GM19397 (cell line): ENCODE results near the gene MIXL1.
"Not testable (repeated sequence)": the region's sequence is repeated elsewhere in the genome, so short reads cannot be mapped to it uniquely, and the experiment has no call there.

Experiments used
- ATAC-seq: cut with Tn5 transposase; IDR thresholded peaks from one replicate; pipeline ENCODE4 v1.9.1; 2021; ENCODE audit warnings: mild to moderate bottlenecking, moderate library complexity; ENCODE audit not compliant: unreplicated experiment

MIXL1 gene

DNA sequence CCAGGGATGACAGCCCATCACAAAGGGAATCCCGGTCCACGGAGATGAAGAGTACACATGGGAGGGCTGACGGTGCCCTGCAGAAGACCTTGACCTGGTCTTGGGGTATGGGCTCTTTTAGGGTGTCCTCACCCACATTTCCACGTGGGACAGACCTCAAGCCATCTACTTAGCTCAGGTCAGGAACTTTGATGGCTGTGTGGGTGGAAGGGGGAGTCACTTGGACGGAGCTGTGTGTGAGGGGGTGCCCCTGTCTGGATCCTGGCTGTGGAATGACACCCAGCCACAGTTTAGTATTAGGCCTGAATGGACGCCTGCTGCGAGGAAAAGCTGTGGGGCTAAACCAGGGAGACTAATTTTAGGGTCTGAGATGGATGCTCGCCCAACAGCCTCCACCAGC, 10.9 kb upstream of the MIXL1 start:
- no peak for ATAC-seq

DNA sequence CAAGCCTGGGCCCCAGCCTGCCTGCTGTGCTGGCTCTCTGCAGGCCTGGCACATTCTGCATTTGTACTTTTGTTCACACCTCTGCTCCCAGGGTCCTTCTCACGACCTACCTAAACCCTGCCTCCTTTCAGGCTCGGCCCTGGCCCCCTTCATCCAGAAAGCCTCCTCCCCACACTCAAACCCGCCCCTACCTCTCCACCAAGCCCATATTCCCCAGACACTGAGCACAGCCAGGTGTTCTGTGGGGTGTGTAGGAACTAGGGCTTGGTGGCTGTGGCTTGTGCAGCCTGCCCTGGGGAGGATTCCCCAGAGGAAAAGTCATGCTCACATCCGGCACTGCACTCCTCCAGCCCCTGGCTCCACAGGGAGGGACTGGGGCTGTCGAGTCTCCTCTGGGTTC, 8.2 kb upstream of the MIXL1 start:
- no peak for ATAC-seq

DNA sequence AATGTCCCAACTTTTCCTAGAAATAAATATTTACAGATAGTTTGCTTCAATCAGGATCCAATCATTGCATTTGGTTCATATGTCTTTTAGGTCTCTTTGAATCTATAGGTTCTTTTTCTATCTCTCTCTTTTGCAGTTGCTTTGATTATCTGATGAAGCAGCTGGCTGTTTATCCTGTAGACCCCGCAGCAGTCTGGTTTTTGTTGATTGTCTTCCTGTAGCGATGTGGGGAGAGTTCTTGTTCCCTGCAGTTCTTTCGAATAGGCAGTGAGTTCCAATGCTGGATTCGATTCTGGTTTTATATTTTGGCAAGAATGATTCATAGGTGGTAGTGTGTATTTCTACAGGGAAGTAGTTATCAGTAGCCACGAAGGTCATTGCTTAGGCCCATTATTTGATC, 7.4 kb upstream of the MIXL1 start:
- ATAC-seq = no peak

DNA sequence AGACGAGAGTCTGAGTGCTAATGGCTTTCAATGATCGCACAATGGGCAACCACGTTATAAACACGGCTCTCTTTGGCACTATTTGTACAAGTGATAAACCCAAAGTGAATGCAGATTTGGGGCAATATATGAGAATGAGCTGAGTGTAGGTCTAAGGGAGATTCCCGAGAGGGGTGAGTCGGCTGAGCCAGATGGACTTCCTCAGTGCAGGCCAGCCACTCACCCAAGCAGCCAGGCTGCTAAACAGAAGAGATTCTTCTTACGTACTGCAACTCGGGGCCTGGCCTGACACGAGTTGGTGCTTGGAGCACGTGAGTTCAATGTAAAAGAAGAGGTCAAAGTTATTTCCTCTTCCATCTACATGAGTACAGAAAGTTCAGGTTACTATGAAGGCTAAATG, 6.2 kb upstream of the MIXL1 start:
- no peak for ATAC-seq

DNA sequence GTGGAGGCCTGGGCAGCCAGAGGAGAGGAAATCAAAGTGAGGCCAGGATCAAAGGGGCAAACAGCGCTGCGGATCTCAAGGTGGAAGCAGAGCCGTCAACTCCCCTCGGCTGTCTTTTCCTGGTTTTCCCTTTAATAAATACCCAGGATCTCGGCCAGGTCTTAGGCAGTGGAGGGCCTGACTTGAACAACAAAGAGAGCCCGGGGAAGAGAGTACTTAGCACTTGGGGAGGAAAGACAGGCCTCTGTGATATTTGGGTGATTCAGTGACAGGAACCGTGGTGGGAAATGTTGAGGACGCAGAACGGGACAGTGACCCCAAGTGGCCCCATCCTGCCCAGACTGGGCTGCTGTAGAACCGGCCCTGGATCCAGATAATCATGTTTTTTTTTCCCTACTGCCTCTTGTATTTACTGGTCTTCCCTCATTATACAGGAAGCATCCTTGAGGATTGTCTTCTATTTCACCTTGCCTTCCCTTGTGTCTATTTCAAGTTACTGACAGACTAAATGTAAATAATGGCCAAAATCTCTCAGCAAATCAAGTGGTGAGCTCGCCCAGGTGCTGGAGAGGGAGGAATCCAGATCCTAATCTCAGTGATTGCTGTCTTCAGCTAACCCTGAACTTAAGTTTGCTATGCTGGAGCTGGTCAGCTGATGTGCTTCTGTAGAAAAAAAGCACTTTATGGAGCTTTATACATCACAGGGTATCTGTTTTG, 2.8 kb upstream of the MIXL1 start:
- no peak for ATAC-seq

DNA sequence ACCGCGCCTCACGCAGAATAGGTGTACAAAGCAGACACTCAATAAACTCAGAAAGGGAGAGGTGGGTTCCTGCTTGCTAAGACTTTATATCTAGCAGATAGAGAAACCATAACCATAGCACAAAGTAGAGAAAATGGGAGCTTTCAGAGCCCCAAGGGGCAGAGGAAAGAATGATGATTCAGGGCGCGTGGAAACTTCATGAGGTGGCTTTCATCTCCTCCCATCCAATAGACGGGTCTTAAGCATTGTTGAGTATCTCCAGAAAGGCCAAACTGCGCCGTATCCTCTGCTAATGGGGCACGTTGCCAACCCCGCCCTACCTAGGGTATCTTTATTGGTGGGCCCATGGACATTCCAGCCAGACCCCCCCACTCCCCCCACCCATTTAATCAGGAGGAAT, 778 bp upstream of the MIXL1 start:
- ATAC-seq = no peak

DNA sequence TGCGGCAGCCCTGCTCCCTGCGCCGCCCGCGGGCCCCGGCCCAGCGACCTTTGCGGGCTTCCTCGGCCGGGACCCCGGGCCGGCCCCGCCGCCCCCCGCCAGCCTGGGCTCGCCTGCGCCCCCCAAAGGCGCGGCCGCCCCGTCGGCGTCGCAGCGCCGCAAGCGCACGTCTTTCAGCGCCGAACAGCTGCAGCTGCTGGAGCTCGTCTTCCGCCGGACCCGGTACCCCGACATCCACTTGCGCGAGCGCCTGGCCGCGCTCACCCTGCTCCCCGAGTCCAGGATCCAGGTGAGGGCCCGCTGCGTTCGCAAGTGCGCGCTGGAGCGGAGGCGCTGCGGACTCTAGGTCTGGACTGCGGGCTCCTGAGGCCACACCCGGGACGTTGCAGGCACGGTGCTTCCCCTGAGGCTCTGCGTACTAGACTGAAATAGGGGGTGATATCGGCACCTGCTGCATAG, 351 bp downstream of the MIXL1 start:
- peak; percentile 65 for ATAC-seq

DNA sequence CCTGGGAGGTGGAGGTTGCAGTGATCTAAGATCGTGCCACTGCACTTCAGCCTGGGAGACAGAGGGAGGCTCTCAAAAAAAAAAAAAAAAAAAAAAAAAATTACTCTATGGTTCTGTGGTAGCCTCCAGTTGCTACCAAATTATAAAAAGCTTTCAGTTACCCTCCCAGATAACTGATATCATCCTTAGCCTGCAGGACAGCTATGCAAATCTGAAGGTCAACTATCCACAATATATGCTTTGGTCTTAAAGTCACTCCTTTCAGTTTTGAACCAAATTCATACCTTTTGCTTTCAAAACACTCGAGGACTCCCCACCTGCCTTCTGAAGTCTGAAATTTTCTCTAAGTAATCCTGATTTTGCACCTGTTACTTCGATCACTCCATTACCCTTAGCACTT, 3.1 kb downstream of the MIXL1 start:
- no peak for ATAC-seq

DNA sequence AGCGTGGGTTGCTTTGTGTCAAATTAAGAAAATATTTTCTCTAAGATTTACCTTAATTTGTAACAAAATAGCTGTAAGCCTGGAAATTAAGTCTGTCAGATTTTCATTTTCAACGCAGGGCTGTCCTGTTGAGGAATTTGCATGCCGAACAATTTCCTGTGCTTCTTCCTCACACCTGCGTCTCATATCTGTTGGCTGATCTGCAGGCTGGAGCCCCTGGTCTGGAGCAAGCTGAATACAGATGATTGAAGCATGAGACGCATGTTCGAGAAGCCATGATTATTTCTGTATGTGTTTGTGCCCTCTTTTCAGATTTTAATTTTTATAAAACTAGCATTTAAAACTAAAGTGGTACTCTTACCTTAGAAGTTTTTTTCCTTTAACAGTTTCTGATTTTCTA, 9.8 kb downstream of the MIXL1 start:
- peak; percentile 63 for ATAC-seq

DNA sequence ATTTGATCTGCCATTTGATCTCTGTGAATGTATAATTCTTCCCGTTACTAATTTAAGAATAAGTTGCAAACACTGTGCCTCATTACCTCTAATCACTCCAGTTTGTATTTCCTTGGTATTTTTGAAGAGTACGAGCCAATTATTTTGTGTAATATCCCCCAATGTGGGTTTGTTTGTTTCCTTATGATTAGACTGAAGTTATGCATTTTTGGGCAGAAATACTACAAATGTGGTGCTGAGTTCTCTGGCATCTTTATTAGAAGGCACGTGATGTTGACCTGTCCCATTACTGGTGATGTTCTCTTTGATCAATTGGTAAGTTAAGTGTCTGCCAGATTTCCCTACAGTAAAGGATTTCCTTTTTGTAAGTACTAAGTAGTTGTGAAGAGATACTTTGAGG, 10.3 kb downstream of the MIXL1 start:
- no peak for ATAC-seq

DNA sequence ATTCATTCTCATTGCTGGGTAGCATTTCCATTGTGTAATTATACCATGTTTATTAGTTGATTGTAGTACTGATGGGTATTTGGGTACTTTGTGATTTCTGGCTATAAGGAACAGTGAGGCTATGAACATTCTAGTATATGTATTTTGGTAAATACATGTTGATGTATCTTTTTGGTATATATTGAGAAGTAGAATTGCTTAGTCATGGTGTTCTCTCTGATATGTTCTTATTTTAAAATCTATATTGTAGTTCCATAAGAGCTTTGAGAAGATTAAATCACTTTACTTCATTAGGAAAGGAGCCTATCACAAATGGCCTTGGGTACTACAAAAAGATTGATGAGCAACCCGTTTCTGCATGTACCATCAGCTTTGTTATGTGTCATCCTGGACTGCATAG, 13.4 kb downstream of the MIXL1 start:
- ATAC-seq = no peak

DNA sequence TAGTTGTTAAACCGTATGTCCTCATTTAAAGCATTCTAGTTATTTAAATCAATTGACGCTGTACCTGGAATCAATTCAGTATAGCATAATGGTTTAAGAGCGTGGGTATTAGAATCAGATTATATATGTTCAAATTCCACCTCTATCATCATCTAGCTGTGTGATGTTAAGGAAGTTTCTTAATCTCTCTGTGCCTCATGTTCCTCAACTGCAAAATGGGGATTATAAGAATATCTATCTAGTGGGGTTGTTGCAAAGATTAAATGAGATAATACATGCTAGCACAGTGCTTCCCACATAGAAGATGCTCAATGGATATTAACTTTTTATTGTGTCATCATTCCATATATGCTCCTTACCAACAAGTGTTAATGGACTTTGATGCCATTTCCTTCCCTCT, 16.0 kb downstream of the MIXL1 start:
- ATAC-seq = no peak

DNA sequence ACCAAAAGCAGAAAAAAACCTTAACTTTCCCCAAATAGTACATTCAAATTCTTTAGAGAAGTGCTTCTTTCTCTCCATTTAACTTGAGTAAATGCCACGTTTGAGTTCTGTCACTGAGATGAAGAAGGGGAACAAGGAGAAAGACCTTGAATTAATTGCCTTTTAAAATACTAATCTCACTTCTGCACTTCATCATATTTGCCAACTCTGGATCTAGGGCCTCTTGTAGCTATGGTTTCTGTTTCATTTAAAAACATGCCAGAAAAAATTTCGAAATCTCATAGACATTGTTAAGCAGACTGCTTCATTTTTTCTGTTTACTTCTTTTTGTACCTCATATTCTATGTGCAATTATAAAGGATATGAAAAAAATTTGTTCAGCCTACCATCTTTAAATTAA, 24.6 kb downstream of the MIXL1 start:
- ATAC-seq = no peak

DNA sequence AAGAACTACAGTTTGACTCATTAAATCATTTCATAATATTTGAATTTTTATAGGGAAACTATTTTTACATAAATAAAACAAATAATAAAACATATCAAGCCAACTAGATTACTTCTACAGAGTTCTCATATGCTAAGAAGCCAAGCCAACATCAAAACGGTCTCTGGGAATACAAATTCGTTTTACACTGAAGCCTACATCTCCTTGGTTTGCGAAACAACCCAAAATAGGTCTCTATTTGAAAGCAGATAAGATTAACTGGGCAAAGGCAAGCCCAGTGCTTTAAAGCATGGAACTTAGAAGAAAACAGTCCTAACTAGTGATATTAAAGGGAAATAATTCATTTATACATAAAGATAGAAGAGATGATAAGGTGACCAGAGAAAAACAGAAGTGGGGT, 25.3 kb downstream of the MIXL1 start:
- no peak for ATAC-seq

DNA sequence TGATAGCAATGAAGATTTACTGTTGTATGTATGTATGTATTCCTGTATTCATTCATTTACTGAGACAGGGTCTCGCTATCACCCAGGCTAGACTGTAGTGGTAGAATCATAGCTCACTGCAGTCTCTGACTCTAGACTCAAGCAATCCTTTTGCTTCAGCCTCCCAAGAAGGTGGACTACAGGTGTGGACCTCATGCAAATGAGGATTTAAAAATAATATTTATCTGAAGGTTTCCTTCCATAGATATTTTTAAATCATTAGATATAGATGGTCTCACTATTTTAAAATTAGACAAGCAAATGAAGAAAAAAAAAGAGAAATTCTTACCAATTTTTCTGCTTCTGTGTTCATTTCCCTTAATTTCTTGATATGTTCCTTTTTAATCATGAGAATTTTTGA, 27.0 kb downstream of the MIXL1 start:
- no peak for ATAC-seq

DNA sequence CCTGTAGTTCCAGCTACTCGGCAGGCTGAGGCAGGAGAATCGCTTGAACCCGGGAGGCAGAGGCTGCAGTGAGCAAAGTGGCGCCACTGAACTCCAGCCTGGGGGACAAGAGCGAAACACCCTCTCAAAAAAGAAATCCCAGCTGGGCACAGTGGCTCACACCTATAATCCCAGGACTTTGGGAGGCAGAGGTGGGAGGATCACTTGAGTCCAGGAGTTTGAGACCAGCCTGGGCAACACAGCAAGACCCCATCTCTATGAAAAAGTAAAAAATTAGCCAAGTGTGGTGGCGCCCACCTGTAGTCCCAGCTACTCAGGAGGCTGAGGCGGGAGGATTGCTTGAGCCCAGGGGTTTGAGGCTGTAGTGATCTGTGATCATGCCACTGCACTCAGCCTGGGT, 29.4 kb downstream of the MIXL1 start:
- not testable (repeated sequence) for ATAC-seq

DNA sequence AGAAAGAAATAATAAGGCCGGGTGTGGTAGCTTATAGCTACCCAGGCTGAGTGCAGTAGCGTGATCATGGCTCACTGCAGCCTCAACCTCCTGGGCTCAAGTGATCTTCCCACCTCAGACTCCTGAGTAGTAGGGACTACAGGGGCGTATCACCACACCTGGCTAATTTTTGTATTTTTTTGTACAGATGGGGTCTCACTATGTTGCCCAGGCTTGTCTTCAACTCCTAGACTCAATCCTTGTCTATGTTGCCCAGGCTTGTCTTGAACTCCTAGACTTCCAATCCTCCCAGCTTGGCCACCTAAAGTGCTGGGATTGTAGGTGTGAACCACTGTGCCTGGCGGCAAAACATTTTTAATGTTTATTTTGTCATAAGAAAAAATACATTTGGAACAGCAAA, 30.5 kb downstream of the MIXL1 start:
- no peak for ATAC-seq

DNA sequence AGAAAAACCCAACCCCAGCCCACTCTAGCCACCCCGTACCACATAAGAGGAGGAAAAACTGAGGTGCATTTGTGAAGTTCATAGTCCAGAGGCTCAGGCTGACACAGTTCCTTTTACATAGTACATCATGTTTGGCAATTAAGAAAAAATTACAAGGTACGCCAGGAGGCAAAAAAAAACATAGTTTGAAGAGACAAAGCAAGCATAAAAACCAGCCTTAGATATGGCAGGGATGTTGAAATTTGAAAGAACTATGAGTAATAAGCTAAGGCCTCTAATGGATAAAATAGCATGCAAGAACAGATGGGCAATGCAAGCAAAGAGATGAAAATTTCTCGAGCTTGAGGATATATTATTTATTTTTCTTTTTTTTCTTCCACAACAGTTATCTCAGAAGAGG, 31.9 kb downstream of the MIXL1 start:
- no peak for ATAC-seq

DNA sequence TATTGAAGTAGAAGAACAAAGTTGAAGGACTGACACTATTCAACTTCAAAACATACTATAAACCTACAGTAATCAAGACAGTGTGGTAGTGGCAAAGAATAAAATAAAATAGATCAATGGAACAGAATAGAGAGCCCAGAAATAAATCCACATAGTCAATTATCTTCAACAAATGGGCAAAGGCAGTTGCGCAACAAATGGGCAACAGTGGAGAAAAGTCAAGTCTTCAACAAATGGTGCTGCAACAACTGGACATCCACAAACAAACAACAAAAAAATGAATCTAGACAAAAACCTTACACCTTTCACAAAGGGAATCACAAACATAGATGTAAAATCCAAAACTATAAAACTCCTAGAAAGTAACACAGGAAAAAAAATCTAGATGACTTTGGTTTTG, 38.4 kb downstream of the MIXL1 start:
- no peak for ATAC-seq

DNA sequence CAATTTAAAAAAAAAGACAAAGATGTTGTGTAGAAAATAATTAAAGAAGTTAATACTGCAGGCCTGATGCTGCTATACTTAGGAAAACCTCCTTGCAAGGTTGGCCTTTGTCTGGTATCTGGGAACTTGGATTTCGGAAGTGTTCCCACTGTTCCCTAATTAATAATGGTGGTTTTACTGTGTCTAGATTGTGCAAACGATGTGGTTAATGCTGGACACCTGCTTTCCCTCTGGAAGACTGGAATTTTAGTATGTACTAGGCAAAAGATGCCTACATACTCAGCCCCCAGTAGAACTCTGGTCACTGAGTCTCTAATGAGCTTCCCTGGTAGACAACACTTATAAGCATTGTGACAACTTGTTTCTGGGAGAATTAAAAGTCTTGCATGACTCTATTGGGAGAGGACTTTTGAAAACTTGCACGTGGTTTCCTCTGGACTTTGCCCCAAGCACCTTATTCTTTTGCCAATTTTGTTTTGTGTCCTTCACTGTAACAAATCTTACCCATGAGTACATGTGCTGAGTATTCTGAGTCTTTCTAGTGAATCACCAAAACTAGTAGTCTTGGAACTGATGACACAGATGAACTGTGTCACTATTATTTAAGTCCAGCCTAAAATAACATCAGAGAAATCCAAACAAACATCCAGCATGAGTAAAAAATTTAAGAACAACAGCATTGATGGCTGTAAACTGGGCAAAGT, 45.1 kb downstream of the MIXL1 start:
- no peak for ATAC-seq

DNA sequence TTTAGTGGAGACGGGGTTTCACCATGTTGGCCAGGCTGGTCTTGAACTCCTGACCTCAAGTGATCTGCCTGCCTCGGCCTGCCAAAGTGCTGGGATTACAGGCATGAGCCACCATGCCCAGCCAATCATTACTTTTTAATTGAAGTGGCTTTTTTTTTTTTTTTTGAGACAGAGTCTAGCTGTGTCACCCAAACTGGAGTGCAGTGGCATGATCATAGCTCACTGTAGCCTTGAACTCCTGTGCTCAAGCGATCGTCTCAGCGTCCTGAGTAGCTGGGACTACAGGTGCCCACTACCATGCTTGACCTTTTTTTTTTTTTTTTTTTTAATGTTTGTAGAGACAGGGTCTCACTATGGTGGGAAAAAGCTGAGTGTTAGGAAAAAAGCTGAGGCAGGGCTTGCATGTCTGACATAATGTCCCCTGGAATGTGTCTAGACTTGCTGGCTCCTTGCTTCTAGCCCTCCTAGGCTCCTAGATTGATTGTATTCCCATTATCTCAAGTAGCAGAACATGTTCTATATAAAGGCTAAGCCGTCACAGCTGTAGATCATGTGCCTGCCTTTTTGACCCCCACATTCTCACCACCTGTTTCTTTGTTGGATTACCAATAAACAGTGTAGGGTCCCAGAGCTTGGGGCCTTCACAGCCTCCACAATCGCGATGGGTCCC, 48.9 kb downstream of the MIXL1 start:
- not testable (repeated sequence) for ATAC-seq

DNA sequence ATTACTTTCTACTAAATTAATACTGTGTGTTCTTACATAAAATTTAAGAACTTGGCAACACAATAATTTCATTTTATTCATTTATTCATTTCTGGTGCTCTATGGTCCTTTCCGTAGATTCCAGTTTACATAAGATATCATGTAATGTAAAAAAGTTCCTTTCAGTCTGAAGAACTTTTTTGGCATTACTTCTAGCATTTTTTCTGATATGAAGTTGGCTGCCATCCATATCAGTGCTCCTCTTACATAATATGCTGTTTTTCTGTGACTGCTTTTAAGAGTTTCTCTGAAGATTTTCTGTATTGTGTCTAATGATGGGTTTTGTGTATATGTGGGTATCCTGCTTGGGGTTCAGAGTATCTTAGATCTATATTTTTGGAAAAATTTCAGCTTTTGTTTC, 50.7 kb downstream of the MIXL1 start:
- ATAC-seq = no peak
